ENCODE measurements around the gene SLC44A3.

GRCh38 chr1:94790670-94791069 is 29.5 kb upstream of the SLC44A3 start:
- TF ChIP-seq CTCF (IDR thresholded peaks at IDR 0.05) (no peak), POLR2A (IDR thresholded peaks at IDR 0.05) (no peak), POLR2AphosphoS5 (IDR thresholded peaks at IDR 0.05) (no peak), EP300 (IDR thresholded peaks at IDR 0.05) (no peak)
